GM18517 (cell line): ENCODE measurements around the gene CST11.
"Not testable (repeated sequence)": the region's sequence is repeated elsewhere in the genome, so short reads cannot be mapped to it uniquely, and the experiment has no call there.

Experiments used
- ATAC-seq: cut with Tn5 transposase; IDR thresholded peaks from one replicate; pipeline ENCODE4 v1.9.1; 2021; ENCODE audit warnings: mild to moderate bottlenecking, moderate library complexity; ENCODE audit not compliant: unreplicated experiment

CST11 gene, protein sequence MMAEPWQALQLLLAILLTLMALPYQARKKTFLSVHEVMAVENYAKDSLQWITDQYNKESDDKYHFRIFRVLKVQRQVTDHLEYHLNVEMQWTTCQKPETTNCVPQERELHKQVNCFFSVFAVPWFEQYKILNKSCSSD

DNA sequence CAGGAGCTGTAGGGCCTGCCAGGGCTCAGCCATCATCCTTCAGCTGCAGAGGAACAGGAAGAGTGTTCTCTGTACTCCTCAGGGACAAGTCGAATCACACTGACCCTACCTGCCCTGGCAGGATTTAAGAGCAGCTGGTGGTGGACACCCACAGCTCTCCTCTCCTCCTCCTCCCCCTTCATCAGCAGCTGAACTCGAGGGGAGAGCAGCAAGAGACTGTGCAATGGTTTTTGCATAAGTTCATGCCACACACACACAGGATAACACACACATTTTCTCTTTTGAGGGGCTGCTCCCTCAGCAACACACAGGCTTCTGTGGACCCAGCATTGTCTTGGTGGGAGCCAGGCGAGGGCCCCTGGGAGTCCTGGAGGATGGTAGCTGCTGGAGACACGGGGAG lies at the start of gene CST11:
CST11 (minus strand) TSS at position 101 of the 400 bp plus-strand sequence; CDS start at position 36, 65 bp downstream.
- no peak for ATAC-seq

DNA sequence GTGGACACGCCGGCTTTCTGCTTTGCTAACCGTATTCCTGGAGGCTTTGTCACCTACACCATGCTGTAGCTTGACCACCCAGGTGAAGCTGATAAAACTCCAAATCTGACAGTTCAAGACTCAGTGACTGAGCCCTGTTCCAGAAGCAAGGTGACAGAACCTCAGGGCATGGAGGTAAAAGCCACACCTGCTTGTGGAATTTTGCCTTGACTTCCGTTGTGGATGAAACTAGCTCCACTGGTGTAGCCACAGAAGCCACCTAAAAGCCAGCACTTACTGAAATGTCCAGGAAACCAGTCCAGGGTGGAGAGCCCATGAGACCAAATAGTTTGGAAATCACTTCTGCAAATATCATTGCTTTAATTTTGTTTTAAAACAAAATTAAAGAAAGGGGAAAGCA lies 49.2 kb upstream of the CST11 start:
- no peak for ATAC-seq

DNA sequence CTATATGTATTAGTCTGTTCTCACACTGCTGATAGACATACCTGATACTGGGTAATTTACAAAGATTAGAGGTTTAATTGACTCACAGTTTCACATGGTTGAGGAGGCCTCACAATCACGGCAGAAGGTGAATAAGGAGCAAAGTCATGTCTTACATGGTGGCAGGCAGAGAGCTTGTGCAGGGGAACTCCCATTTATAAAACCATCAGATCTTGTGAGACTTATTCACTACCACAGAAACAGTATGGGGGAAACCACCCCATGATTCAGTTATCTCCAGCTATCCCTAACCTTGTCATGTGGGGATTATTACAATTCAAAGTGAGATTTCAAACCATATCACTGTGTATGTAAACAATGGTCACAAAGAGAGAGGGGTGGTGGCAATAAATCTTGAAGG lies 44.9 kb upstream of the CST11 start:
- ATAC-seq, result no peak

DNA sequence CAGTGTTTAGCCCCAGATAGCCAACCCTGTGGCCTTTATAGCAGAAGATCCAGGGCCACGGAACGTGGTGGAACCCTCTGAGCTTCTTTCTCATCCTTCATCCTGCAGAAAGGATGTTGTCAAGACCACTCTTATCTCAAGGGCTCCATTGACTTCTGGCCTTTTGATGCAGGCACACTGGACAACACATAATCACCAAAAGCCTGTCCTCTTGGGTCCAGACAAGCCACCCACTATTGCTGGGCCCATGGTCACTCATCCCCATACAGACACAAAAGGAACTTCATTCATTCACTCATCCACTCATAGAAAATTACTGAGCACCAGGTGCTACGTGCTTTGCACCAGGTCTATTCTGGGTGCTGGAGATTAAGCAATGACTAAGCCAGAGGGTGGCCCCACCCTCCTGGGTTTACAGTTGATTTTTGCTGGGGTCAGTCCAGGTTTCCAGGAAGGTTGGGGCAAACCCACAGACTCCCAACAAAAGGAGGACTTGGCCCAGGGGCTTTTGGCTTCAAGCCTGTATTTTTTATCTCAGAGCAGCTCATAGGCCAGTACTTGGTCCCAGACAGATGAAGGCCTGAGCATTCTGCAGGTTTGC lies 40.6 kb upstream of the CST11 start:
- no peak for ATAC-seq

DNA sequence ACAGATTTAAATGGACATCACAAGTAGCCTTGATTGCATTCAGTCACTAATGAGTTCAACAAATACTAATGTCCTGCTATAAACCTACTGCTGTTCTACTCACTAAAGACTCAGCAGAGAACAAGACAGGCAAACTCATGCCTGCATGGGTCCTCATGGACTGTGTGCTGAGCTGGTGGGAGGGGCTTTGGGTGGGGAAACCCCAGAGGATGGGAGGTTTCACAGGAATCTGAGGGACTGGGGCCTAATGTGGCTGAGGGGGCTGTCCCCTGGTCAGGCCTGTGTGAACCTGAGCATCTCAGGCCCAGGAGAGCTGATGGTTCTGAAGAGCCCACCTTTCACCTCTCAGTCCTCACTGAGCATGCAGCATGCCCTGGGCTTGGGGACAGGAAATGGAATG lies 39.6 kb upstream of the CST11 start:
- no peak for ATAC-seq

DNA sequence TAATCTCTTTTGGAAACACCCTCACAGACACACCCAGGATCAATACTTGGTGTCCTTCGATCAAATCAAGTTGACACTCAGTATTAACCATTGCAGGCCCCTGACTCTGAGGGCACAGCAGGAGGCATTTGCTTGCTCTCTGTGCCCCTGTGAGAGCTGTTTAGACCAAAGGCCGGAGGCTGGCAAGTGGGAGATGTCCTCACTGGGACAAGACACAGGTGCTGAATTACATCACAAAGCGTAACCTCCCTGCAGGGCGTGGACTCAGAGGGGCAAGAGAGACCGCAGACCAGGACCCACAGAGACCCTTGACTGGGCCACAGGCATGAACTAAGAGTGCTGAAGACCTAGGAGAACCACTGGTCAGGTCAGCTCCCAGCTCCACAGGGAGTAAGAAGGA lies 38.1 kb upstream of the CST11 start, which contains the start of gene CST8:
CST8 (plus strand) TSS at position 301 of the 400 bp plus-strand sequence. CDS start 551 bp downstream, outside the sequence.
- ATAC-seq, result no peak

DNA sequence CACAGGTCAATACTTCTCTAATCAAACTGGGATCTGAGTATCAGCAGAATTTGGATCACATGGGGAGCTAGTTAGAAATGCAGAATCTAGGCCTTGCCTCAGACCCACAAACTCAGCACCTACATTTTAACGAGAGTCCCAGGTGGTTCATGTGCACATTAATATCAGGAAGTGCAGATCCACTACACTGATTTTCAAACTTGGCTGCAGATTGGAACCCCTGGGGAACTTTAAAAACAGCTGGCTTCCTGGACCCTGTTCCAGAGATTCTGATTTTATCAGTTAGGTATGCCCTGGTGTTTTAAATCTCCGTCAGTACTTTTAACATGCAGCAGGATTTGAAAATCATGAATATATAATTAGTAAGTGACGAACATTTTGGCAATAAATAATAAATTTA lies 36.3 kb upstream of the CST11 start:
- ATAC-seq, result no peak

DNA sequence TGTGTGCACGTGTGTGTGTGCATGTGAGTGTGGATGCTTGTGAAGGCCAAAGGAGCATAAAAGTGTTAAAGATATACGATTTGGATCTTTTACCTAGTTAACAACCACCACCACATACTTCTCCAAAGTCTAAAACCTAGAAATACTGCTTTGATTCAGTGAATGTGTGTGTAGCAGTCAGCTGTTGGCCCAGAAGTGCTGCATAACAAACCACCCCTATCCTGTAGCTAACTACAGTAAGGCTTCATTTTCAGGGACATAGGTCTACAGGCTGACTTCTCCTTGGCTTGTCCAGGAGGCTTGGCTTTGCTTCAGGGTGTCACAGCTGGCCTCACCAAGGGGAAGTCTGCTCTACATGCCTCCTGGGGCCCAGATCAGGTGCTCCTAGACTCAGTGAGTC lies 35.8 kb upstream of the CST11 start:
- no peak for ATAC-seq

DNA sequence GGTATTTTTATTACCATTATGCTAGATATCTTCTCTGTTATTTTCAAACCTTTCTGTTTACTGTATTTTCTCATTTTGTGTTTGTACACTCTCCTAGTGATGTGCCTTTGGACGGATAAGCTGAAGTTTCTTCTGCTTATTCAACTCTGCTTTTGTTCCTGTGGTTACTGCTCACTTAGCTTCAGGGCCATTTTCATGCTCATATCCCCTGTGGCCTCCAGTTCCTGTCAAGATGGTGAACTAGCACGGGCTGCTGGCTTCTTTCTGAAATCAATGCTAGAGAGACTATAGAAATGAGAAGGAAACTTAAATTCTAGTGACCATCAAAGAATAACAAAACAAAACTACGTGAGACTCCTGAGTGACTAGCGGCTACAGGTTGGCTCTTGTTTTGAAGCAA lies 31.4 kb upstream of the CST11 start:
- no peak for ATAC-seq

DNA sequence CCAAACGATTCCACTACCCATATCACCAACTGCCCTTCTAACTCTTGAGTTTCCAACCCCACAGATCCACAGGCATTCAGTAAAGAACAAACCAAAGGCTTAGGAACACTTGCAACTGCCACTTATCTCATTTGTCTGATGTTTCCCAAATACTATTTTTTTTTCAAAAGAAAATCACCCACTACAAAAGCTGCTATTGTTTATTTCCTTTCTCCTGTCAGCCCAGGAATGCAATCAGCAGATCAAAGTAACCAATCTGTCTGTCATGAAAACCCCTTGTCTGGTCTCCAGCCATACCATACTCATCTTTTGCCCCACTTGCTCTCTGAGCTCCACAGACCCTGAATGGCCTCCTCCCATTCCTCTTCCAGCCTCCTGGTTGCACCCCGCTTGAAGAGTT lies 29.5 kb upstream of the CST11 start:
- ATAC-seq, result no peak

DNA sequence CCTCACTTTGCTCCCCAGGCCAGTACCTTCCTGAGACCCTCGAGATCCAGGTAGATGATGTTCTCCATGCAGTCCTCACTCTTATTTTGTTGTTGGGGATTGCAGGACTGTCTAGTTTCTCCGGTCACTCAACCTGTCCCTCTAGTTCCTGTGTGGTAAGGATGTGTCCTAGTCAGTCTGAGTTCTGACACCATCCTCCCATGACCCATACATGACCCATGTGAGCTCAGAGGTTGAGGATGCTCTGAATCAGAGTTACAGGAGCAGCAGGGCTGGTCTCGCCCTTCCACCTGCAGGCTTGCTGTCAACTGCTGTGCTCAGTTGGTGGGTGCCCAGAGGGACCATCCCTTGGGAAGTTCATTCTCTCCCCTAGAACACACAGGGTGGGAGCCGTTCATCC lies 26.4 kb upstream of the CST11 start:
- no peak for ATAC-seq

DNA sequence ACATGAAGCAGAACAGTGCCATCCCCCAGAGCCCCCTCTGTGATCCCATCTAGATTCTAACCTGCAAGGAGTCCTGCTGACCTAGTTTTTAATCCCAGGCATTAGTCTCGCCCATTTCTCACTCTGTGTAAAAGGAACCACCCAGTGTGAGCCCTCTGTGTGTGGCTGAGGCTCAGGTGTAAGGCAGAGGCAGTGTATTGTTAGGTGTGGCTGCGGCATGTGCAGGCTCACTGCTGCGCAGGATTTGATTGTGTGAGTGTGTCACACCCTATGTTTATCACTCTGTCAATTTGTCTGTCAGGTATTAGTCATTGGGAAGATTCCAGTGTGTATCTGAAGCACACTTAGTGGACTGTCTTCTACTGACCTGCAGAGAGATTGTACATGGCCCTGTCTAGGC lies 24.5 kb upstream of the CST11 start:
- no peak for ATAC-seq

DNA sequence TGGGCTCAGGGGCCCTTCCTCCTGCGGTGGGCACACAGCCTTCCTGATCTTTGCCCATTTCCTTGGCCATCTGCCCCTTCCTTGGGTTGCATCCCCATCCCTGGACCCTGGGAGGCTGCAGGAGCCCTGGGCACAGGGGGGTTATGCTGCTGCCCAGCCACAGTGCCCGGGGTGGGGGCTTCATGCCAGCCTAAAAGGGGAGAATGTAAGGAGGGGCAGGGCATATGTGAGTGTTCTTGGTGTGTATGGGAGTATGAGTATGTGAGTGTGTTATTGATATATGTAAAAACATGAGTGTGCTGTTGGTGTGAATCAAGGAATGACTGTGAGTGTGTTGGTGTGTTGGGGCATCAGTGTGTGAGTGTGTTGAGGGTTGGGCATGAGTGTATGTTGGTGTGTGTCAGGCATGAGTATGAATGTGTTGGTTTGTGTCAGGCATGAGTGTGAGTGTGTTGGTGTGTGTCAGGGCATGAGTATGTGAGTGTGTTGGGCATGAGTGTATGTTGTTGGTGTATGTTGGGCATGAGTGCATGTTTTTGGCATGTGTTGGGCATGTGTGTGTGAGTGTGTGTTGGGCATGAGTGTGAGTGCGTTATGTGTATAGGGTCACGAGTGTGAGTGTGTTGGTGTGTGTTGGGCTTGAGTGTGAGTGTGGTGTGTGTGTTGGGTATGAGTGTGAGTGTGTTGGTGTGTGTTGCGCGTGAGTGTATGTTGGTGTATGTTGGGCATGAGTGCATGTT lies 23.5 kb upstream of the CST11 start:
- ATAC-seq, result no peak

DNA sequence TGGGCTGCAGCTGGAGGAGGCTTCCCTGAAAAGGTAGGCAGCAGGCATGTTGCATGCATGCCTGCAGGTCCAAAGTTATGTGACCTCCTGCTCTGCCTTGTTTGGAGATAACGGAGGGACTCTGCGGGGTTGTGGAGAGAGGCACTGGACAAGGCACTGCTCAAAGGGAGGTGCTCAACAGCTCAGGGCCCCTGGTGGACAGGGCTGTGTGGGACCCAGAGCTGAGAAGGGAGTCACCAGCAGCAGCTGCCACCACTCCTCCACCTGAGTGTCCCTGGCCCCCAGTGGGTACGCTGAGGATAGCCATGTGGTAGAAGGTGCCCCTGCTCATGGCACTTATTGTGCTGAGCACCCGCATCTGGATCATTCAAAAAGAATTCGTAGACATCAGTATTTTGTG lies 22.7 kb upstream of the CST11 start:
- ATAC-seq, result no peak

DNA sequence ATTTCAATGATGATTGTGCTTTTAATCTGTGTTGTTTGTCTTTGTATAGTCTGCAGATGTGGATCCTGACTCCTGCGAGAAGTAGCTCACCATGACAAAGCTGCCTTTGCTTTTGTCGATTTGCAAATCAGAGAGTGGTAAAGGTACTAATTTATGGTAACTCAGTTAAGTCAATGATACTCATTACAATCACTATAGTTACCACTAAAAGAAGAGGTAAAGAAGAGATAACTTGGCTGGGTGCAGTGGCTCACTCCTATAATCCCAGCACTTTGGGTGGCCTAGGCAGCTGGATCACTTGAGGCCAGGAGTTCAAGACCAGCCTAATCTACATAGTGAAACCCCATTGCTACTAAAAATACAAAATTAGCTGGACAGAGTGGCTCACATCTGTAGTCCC lies 20.6 kb upstream of the CST11 start:
- not testable (repeated sequence) for ATAC-seq

DNA sequence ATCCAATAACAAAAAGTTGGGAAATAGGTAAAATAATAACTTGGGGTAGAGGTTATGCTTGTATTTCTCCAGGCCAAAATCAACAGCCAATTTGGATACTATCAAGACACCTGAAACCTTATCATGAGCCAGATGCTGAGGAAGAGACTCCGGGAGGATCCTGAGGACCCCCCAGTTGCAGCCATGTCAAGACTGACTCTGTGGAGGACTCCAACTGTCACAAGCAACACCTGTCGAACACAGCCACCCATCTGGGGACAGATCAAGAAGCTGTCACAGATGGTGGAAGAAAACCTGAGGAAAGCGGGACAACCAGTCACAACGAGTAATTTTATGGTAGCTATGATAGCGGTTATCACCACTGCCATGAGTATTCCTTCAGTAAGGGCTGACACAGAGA lies 19.6 kb upstream of the CST11 start:
- ATAC-seq, result not testable (repeated sequence)

DNA sequence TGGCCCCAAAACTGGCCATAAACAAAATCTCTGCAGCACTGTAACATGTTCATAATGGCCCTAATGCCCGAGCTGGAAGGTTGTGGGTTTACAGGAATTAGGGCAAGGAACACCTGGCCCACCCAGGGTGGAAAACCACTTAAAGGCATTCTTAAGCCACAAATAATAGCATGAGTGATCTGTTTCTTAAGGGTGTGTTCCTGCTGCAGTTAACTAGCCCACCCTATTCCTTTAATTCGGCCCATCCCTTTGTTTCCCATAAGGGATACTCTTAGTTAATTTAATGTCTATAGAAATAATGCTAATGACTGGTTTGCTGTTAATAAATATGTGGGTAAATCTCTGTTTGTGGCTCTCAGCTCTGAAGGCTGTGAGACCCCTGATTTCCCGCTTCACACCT lies 14.3 kb upstream of the CST11 start:
- ATAC-seq, result not testable (repeated sequence)

DNA sequence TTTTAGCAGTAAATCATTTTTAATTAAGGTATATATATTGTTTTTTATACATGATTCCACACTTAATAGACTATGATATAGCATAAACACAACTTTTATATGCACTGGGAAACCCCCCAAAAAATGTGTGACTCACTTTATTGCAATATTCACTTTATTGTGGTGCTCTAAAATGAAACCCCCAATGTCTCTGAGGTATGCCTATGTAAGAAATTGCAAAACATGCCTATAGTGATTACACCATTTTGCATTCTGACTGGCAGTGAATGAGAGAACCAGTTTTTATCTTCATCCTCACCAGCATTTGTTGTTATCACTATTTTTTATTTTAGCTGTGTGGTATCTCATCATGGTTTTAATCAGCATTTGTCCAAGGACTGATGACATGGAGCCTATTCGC lies 8.5 kb upstream of the CST11 start:
- no peak for ATAC-seq

DNA sequence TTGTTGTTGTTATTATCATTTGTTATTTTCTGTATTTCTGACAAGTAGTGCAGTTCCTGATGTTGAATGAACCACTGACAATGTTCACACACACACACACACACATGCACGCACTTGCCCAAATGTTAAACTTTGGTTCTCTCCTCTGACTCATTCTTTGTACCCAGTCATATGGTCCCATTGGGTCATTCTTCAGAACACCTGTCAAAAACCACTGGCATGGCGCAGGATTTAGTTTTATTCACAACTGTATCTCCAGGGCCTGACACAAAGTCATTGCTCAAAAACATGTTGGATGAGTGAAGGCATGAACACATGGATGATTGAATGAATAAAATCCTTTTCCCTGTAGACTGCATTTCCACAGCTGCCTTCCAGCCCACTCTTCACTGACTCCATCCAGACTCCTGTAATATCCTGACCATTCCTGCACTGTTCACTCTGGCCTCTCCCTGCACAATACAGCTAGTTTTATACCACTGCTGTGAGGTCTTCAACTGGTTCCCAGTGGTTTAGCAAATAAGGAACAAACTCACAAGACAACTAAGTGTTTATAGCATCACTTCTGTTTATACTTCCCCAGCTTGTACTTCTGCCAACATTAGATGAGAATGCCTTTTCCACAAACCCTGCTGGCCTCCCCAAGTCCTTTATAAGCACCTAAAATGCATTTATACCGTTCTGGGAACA lies 6.9 kb upstream of the CST11 start:
- no peak for ATAC-seq

DNA sequence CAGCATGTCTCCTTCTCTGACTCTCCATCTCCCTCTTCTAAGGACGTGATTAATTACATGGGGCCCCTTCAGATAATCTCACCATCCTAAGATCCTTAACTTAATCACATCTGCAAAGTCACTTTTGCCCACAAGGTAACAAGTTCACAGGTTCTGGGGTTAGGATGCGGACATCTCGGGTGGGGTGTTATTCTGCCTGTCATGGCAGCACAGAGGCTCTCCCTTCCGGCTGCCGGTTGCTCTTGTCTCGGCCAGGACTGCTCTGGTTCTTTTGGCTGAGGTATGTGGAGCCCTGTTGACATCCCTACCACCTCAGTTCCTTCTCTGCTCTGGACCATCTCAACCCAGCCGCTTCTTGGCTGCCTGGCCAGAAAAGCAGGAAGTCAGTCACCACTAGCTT lies 4.2 kb upstream of the CST11 start:
- no peak for ATAC-seq

DNA sequence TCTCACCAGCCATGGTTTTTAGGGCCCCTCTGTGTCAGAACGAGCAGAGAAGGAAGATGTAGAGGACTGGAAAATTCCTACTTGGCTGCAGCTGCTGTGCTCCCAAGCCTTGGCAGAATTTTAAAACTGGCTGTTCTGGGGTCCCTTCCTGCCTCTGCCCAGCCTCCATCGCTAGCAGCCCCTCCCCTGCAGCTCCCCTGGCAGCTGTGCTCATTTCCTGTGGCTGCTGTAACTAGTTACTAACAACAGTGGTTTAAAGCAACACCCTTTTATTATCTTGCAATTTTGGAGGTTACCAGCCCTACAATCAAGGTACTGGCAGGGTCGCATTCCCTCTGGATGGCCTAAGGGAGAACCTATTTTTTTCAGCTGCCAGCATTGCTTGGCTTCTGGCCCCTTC lies 3.7 kb upstream of the CST11 start:
- no peak for ATAC-seq

DNA sequence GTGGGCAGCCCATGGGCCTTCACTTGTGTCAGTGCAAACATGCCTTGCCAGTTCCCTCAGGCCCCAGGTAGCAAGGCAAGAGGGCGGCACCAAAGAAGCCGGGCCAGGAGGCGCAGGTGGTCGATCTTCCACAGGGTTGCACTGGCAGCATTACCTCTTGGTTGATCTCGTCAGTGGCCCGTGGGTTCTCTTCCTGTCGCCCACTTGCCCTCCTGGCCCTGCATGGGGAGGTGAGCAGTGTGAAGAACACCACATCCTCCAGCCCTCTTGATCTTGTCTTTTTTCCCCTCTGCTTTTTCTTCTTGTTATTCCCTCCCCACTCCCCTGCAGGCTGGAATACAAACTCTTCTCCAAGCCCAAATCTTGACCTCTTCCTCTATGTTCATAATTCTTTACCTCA lies 3.0 kb upstream of the CST11 start:
- no peak for ATAC-seq
